SK-N-SH treated with all-trans-retinoic acid at 6 μM for 48 hours (cell line): ENCODE data around the gene DTX3L.

Experiments used
- BACH2 ChIP-seq: fragments of 250-450 bp; sonication (Bioruptor Pico); IDR thresholded peaks from 2 replicates; pipeline ENCODE4 v1.9.0; 2021; ENCODE audit warnings: mild to moderate bottlenecking, borderline replicate concordance
- CSDC2 ChIP-seq: fragments of 250-450 bp; sonication (Bioruptor Pico); IDR thresholded peaks from 2 replicates; pipeline ENCODE4 v1.5.0; 2020; ENCODE audit warnings: mild to moderate bottlenecking, moderate library complexity
- PATZ1 ChIP-seq: fragments of 250-450 bp; sonication (Bioruptor Pico); IDR thresholded peaks from 2 replicates; pipeline ENCODE4 v1.8.0; 2020; ENCODE audit warnings: mild to moderate bottlenecking, moderate library complexity, borderline replicate concordance
- PPARA ChIP-seq: fragments of 250-450 bp; sonication (Bioruptor Pico); IDR thresholded peaks from 2 replicates; pipeline ENCODE4 v1.5.0; 2020; ENCODE audit warnings: mild to moderate bottlenecking, borderline replicate concordance
- RARB ChIP-seq: fragments of 250-450 bp; sonication (Bioruptor Pico); IDR thresholded peaks from 2 replicates; pipeline ENCODE4 v1.8.0; 2021; ENCODE audit warnings: mild to moderate bottlenecking, moderate library complexity
- SNAI2 ChIP-seq: fragments of 250-450 bp; sonication (Bioruptor Pico); IDR thresholded peaks from 2 replicates; pipeline ENCODE4 v1.5.0; 2020; ENCODE audit warnings: mild to moderate bottlenecking, moderate library complexity
- TSHZ2 ChIP-seq: fragments of 250-450 bp; sonication (Bioruptor Pico); IDR thresholded peaks from 2 replicates; pipeline ENCODE4 v1.5.0; 2020; ENCODE audit warnings: mild to moderate bottlenecking, moderate library complexity
- ZC3H10 ChIP-seq: fragments of 250-450 bp; sonication (Bioruptor Pico); IDR thresholded peaks from 2 replicates; pipeline ENCODE4 v1.5.1; 2021; ENCODE audit warnings: mild to moderate bottlenecking, moderate library complexity
- ZFP3 ChIP-seq: fragments of 250-450 bp; sonication (Bioruptor Pico); IDR thresholded peaks from 2 replicates; pipeline ENCODE4 v1.5.0; 2020; ENCODE audit warnings: mild to moderate bottlenecking, moderate library complexity
- ZFP30 ChIP-seq: fragments of 450-650 bp; formaldehyde crosslinking; IDR thresholded peaks from 2 replicates; pipeline ENCODE4 v1.5.0; 2022; ENCODE audit warnings: mild to moderate bottlenecking, moderate library complexity
- ZNF565 ChIP-seq: fragments of 450-650 bp; formaldehyde crosslinking; conservative IDR thresholded peaks from 2 replicates; pipeline ENCODE4 v1.5.0; 2020; ENCODE audit warnings: low read depth, mild to moderate bottlenecking, moderate library complexity
- ZNF70 ChIP-seq: fragments of 450-650 bp; formaldehyde crosslinking; IDR thresholded peaks from 2 replicates; pipeline ENCODE4 v1.5.0; 2020; ENCODE audit warnings: mild to moderate bottlenecking, moderate library complexity
- ZNF8 ChIP-seq: fragments of 450-650 bp; formaldehyde crosslinking; IDR thresholded peaks from 2 replicates; pipeline ENCODE4 v1.5.0; 2020; ENCODE audit warnings: mild to moderate bottlenecking, moderate library complexity
- TF ChIP-seq, protein P1 (sequence below): fragments of 250-450 bp; sonication (Bioruptor Pico); IDR thresholded peaks from 2 replicates; pipeline ENCODE4 v1.5.1; 2020; ENCODE audit warnings: low read depth, mild to moderate bottlenecking, moderate library complexity

GRCh38 chr3:122555275-122556071 lies 8.7 kb upstream of the DTX3L start:
- TF ChIP-seq ZFP3 (CRISPR knock-in tag) = no peak
- TF ChIP-seq ZFP30 (CRISPR knock-in tag) = no peak
- no peak for TF ChIP-seq TSHZ2 (CRISPR knock-in tag)
- TF ChIP-seq ZNF565 (CRISPR knock-in tag) = no peak
- TF ChIP-seq ZC3H10 (CRISPR knock-in tag) = no peak
- no peak for TF ChIP-seq ZNF8 (CRISPR knock-in tag)
- no peak for TF ChIP-seq RARB
- TF ChIP-seq, protein P1, sequence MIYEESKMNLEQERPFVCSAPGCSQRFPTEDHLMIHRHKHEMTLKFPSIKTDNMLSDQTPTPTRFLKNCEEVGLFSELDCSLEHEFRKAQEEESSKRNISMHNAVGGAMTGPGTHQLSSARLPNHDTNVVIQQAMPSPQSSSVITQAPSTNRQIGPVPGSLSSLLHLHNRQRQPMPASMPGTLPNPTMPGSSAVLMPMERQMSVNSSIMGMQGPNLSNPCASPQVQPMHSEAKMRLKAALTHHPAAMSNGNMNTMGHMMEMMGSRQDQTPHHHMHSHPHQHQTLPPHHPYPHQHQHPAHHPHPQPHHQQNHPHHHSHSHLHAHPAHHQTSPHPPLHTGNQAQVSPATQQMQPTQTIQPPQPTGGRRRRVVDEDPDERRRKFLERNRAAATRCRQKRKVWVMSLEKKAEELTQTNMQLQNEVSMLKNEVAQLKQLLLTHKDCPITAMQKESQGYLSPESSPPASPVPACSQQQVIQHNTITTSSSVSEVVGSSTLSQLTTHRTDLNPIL (CRISPR knock-in tag) = no peak
- TF ChIP-seq SNAI2 (CRISPR knock-in tag) = no peak
- TF ChIP-seq CSDC2 (CRISPR knock-in tag) = no peak
- TF ChIP-seq PATZ1 (CRISPR knock-in tag) = no peak
- TF ChIP-seq ZNF70 = no peak
- no peak for TF ChIP-seq PPARA (CRISPR knock-in tag)
- TF ChIP-seq BACH2 = no peak
